HG03103 (cell line): ENCODE measurements around the gene TENM3.

Experiments used
- ATAC-seq: cut with Tn5 transposase; IDR thresholded peaks from one replicate; pipeline ENCODE4 v1.9.1; 2021; ENCODE audit warnings: low read depth; ENCODE audit not compliant: unreplicated experiment

TENM3 gene

GRCh38 chr4:182547435-182547834 is 304.2 kb downstream of the TENM3 start:
- peak; percentile 100 for ATAC-seq

- no peak for ATAC-seq
Observed at GRCh38 chr4:182548156-182548555, 305.0 kb downstream of the TENM3 start.

GRCh38 chr4:182549356-182549755 is 306.2 kb downstream of the TENM3 start:
- ATAC-seq, result no peak

GRCh38 chr4:182552948-182553347 is 309.7 kb downstream of the TENM3 start:
- no peak for ATAC-seq

DNA sequence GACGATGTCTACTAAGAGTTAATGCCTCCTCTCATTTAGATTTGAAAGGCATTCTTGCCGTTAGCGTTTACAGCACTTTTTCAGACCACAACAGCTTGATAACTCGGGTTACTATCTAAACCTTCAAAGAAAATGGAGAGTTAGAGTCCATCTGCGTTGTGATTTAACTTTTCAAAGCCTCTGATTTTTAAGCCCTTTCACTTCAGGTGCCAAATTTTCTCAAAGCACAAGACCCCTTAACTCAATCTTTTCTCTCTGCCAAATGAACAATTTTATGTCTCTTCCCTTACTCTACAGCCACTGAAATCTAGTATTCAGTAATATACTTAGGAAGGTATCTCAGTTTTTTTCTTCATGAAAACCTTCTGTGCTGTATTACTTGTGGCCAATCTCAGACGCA is 310.5 kb downstream of the TENM3 start:
- no peak for ATAC-seq

GRCh38 chr4:182554736-182555135 is 311.5 kb downstream of the TENM3 start:
- no peak for ATAC-seq

DNA sequence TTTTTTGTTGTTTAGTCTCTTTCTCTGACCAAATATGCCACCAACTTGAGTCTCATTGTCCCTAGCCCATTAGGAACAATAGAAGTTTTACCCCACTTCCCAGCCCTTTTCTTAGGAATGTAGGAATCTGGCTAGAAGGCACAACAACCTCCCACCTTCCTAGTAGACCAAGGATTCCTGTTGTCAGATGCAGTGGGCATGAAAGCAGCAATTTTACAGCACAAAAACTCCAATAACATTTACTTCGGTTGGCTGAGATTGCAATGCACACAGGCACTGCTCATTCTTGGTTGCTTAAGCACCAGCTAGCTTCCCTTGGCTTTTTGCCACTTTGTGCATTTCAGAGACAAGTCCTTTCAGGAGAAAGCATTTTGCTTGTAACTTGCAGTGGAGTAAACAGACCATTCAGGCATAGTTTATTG is 312.8 kb downstream of the TENM3 start:
- no peak for ATAC-seq

DNA sequence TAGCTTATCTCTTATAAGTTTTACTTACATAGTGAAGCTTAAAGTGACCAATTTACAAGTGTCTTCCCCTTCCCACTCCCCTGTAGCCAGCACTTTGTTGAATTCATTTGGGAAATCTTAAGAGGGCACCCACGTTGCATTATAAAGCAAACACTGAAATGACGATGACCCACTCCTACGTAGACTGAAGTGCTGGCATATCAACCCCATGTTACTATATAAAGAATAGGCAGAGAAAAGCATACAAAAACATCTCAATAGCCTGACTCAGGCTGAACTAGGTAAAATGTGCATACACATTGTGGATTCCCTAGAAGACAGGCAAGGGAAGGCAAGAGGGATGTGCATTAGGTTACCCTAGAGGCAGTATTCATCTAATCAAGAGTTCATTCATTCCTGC is 313.4 kb downstream of the TENM3 start:
- no peak for ATAC-seq

DNA sequence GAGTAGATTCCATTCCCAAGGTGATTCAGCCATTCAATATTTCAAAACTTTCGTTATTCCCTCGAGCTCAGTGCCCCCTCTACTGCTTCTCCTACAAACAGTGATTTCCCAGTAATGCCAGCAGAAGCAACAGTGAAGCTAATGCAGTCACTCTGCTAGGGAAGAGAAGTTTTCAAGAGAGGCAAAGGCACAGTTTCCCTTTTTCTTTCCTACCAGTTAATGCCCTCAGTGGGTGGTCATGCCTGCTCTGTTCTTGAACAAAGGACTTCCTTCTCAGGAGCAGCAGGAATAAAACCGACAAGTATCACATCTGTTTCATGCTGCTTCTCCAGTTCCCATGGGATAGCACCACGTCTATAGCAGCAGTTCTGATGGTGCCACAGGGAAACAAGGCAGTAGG is 317.2 kb downstream of the TENM3 start:
- no peak for ATAC-seq

- no peak for ATAC-seq
Observed at GRCh38 chr4:182562350-182562749, 319.1 kb downstream of the TENM3 start.

DNA sequence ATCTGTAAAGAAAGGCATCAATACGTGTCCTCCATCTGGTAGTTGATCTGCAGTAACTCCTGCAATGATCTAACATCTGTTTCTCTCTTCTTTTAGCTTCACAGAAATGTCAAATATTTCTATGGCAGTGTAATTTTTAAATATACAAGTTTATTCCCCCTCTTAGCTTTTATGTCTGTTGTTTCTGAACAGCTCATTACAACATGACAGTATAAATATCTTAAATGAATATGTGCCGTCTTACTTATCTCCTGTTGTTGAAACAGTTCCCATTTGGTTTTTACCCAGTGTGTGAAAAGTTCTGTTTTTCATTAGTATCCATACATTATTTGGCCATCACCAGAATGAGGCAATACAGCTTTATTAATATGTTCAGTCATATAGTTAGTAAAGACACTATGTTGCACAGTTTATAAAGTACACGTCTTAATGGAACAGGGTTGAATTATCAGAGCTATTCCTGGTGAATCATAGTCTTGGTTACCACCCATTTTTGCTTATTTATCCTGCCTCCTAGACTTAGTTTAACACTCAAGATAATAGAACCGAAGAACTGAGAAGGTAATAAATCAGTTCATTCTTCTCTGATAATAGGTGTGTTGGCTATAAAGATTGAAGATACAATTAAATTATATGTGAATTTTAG is 321.6 kb downstream of the TENM3 start:
- no peak for ATAC-seq

- no peak for ATAC-seq
Observed at GRCh38 chr4:182567119-182567518, 323.9 kb downstream of the TENM3 start.

GRCh38 chr4:182569561-182569960 is 326.4 kb downstream of the TENM3 start:
- no peak for ATAC-seq

DNA sequence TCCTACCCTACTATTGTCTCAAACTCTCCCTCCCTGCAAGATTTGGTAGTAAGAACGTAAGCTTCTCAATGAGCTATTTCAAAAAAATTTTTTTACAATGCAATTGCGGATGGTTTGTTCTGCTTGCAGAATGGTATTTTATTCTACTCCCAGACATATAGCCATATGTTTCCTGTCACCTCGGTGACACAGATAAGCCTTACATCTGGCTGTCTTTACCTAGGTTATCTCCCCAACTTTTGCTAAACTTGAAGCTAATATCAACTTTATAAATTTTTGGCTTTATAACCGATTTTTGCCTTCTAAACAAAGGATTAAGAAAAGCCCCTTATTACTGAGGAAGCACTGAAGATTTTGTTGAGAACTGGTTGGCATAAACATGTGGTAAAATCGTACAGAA is 331.5 kb downstream of the TENM3 start:
- no peak for ATAC-seq

GRCh38 chr4:182575225-182575624 is 332.0 kb downstream of the TENM3 start:
- ATAC-seq, result no peak

GRCh38 chr4:182576601-182577289 is 333.5 kb downstream of the TENM3 start:
- ATAC-seq, result no peak

DNA sequence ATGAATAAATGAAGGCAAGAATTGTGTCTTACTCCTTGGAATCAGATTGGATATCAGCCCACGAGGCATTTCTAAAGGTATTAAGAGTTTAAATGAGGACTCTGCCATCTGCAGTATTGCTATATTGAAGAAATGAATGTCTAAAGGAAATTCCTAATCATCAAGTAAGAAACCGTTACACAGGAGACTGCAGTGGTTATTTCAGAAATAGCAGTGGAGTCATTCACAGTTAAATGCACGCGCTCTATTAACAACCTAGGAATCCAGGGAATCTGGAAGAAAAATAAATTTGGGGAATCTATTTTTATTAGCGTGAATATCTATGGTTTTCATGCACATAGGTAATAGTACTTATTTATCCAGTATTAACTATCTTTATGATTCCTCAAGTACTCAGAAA is 334.2 kb downstream of the TENM3 start:
- ATAC-seq, result no peak

GRCh38 chr4:182578402-182578801 is 335.2 kb downstream of the TENM3 start:
- ATAC-seq, result no peak

DNA sequence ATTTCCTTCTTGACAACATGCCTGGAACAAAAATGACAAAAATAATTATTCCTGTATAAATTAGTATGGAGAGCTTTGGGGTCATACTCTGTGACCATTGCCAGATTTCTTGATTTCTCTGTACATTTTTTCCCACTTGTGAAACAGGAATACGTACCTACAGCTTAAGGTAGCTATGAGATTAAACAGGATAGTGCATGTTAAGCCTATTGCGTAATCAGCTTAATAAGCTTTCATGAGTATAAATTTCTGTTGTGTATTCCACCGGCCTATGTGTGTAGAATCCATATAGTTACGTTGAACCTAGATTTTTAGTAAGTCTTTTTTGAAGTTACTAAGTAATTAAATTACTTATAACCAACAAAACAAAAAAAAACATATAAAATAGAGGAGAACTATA is 339.0 kb downstream of the TENM3 start:
- ATAC-seq, result no peak

GRCh38 chr4:182583703-182584415 is 340.7 kb downstream of the TENM3 start:
- no peak for ATAC-seq

DNA sequence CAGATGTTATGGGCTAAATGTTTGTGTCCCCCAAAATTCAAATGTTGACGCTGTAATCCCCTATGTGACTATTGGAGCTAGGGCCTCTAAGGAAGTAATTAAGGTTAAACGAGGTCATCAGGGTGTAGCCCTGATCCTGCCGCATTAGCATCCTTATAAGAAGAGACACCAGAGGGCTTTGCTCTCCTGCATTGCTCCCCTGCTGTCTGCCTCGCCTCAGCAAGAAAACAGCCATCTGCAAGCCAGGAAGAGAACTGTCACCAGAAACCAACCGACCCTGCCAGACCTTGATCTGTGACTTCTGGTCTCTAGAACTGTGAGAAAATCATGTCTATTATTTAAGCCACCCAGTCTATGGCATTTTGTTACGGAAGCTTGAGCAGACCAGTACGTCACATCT is 342.1 kb downstream of the TENM3 start:
- no peak for ATAC-seq

GRCh38 chr4:182589100-182589499 is 345.9 kb downstream of the TENM3 start:
- no peak for ATAC-seq
